GM12878 (cell line): ENCODE data around the gene SPINK1. TPM values are rescaled to one million over a fixed set of nuclear protein-coding genes. Genes with fewer than 3 reads are reported as not detected.
A peak's percentile ranks its signal among the peaks of the same experiment; 100 is the strongest.

ENCODE experiments used
- ATAC-seq: fragments of 200-7000 bp; cut with Tn5 transposase; 3 replicates; pipeline ENCODE4 v1.9.1; 2020; ENCODE audit warnings: mild to moderate bottlenecking, moderate library complexity
- BruUV-seq: library from RNA; stranded (reverse); fragments of 400-500 nt; replicated peaks from 2 replicates; lab custom pipeline; 2021; lab: Mats Ljungman, UMichigan
- CTCF ChIA-PET: fragments of 300-600 bp; sonication (Branson Sonifier 250); formaldehyde crosslinking; extraction: SDS; loops from one replicate; lab custom pipeline; 2021; ENCODE audit warnings: inconsistent platforms; lab: Yijun Ruan, JAX
- POLR2A ChIA-PET: fragments of 350-600 bp; formaldehyde crosslinking; extraction: SDS; loops from one replicate; lab custom pipeline; 2021; ENCODE audit warnings: inconsistent platforms; lab: Charles Lee
- RAD21 ChIA-PET: fragments of 300-600 bp; sonication (Branson Sonifier 250); formaldehyde crosslinking; loops from one replicate; lab custom pipeline; 2023; ENCODE audit warnings: antibody characterized with exemption; ENCODE audit not compliant: unreplicated experiment; lab: Charles Lee
- SMC1A ChIA-PET: fragments of 300-600 bp; sonication (Branson Sonifier 250); formaldehyde crosslinking; loops from one replicate; lab custom pipeline; 2023; ENCODE audit not compliant: unreplicated experiment, uncharacterized antibody; lab: Charles Lee
- DNase-seq: peaks from one replicate; pipeline ENCODE4 v3.0.0-alpha.2; 2011; ENCODE audit warnings: low read depth, low spot score
- FAIRE-seq: peaks from 3 replicates; lab custom pipeline; 2011; peaks lifted over from hg19 to GRCh38; lab: Jason Lieb, UNC
- H2AFZ ChIP-seq: 2 replicates; pipeline ENCODE4 v1.6.0; 2011; ENCODE audit warnings: low read depth, low read length, control low read depth; ENCODE audit not compliant: control insufficient read depth
- H3K27ac ChIP-seq: 2 replicates; pipeline ENCODE4 v1.5.1; 2011; ENCODE audit warnings: control low read depth; ENCODE audit not compliant: control insufficient read depth, insufficient read depth
- H3K27me3 ChIP-seq, 2 experiments: replicated peaks in 1 of 2; 2 replicates each; pipeline versions ENCODE4 v1.6.0 to v1.6.1; 2011; ENCODE audit warnings: low read length in 1 of 2; ENCODE audit not compliant: control insufficient read depth in 2 of 2, insufficient read depth in 2 of 2
- H3K36me3 ChIP-seq, 2 experiments: 2 replicates each; pipeline ENCODE4 v1.5.1; 2011; ENCODE audit warnings: low read length in 1 of 2; ENCODE audit not compliant: control insufficient read depth in 2 of 2, insufficient read depth in 2 of 2
- H3K4me1 ChIP-seq: 2 replicates; pipeline ENCODE4 v1.6.1; 2011; ENCODE audit warnings: mild to moderate bottlenecking, low read length, moderate library complexity, mixed read lengths; ENCODE audit not compliant: control insufficient read depth, insufficient read depth
- H3K4me2 ChIP-seq: 2 replicates; pipeline ENCODE4 v1.6.0; 2011; ENCODE audit warnings: control low read depth; ENCODE audit not compliant: control insufficient read depth, insufficient read depth
- H3K4me3 ChIP-seq: fragments of 200-600 bp; sonication (generic); 2 replicates; pipeline ENCODE4 v1.5.1; 2016
- H3K79me2 ChIP-seq: 2 replicates; pipeline ENCODE4 v1.6.0; 2011; ENCODE audit warnings: low read length; ENCODE audit not compliant: control insufficient read depth, insufficient read depth
- H3K9ac ChIP-seq: 2 replicates; pipeline ENCODE4 v1.8.0; 2011; ENCODE audit warnings: low read length, control low read depth, mixed read lengths; ENCODE audit not compliant: control insufficient read depth, insufficient read depth
- H3K9me3 ChIP-seq: replicated peaks from 3 replicates; pipeline ENCODE4 v1.5.1; 2011; ENCODE audit warnings: mild to moderate bottlenecking, low read length; ENCODE audit not compliant: control insufficient read depth, insufficient read depth
- H4K20me1 ChIP-seq: 2 replicates; pipeline ENCODE4 v1.6.0; 2011; ENCODE audit not compliant: control insufficient read depth, insufficient read depth
- BMI1 ChIP-seq: fragments of 450-650 bp; IDR thresholded peaks from 2 replicates; pipeline ENCODE4 v1.6.1; 2016; ENCODE audit warnings: mild to moderate bottlenecking, moderate library complexity, borderline replicate concordance
- CHD2 ChIP-seq: IDR thresholded peaks from 2 replicates; pipeline ENCODE4 v1.6.1; 2011; ENCODE audit warnings: low read depth, low read length, improper control_type of control experiment, borderline replicate concordance
- FOS ChIP-seq: IDR thresholded peaks from 3 replicates; pipeline ENCODE4 v1.6.1; 2011; ENCODE audit warnings: borderline replicate concordance; ENCODE audit not compliant: insufficient read length; ENCODE audit errors: extremely low read depth
- MEF2A ChIP-seq: IDR thresholded peaks from 2 replicates; pipeline ENCODE4 v1.6.1; 2011; ENCODE audit warnings: low read depth, mild to moderate bottlenecking, low read length, moderate library complexity; ENCODE audit not compliant: insufficient read depth
- MYB ChIP-seq: fragments of 150-350 bp; IDR thresholded peaks from 2 replicates; pipeline ENCODE4 v1.6.1; 2014; ENCODE audit warnings: mild to moderate bottlenecking, low read depth, low read length, borderline replicate concordance
- NFYA ChIP-seq: IDR thresholded peaks from 2 replicates; pipeline ENCODE4 v1.6.1; 2011; ENCODE audit warnings: low read depth, mild to moderate bottlenecking, low read length, improper control_type of control experiment, borderline replicate concordance
- POLR2A ChIP-seq: IDR thresholded peaks from 2 replicates; pipeline ENCODE4 v1.6.1; 2011; ENCODE audit warnings: low read depth, mild to moderate bottlenecking, low read length
- PRDM15 ChIP-seq: fragments of 450-650 bp; formaldehyde crosslinking; IDR thresholded peaks from 2 replicates; pipeline ENCODE4 v1.4.0; 2020; ENCODE audit warnings: mild to moderate bottlenecking, moderate library complexity
- STAT1 ChIP-seq: fragments of 450-650 bp; conservative IDR thresholded peaks from 2 replicates; pipeline ENCODE4 v1.6.1; 2014; ENCODE audit warnings: antibody characterized with exemption, mild to moderate bottlenecking
- TCF12 ChIP-seq: IDR thresholded peaks from 2 replicates; pipeline ENCODE4 v1.6.1; 2011; ENCODE audit warnings: low read depth, mild to moderate bottlenecking, low read length
- WGBS: methylation state at CpG from one replicate; pipeline ENCODE4 v1.1.6; 2016; ENCODE audit warnings: low lambda C conversion rate; ENCODE audit not compliant: insufficient replicate concordance, insufficient coverage; ENCODE audit errors: missing lambda C conversion rate; 5-methylcytosine and 5-hydroxymethylcytosine counted together
- in situ Hi-C: fragments of 300-500 bp; cut with MboI; formaldehyde crosslinking; loops from 9 replicates; pipeline ENCODE4 v1.14.3; 2018; ENCODE audit warnings: mixed read lengths
- intact Hi-C: fragments of 100-400 bp; cut with micrococcal nuclease; formaldehyde crosslinking; loops from one replicate; pipeline ENCODE4 v1.14.2; 2022; ENCODE audit not compliant: unreplicated experiment
- polyA plus RNA-seq, 11 experiments: library from polyadenylated mRNA; depleted of rRNA in 4 of 11; unstranded in 6 of 11; stranded (reverse) in 5 of 11; fragments of >200 nt; fragmentation: Nextera tagmentation in 4 of 11; fragmentation: Illumina TruSeq in 1 of 11; extraction: Ambion mirVana in 4 of 11; extraction: Trizol in 1 of 11; gene quantifications; 1 replicate in 1 of 11; 2 replicates in 10 of 11; pipeline versions ENCODE4 v1.2.1 to v1.2.3, GENCODE V29; 2011 to 2016; ENCODE audit warnings: inconsistent platforms in 2 of 11, missing spikeins in 2 of 11, low read depth in 1 of 11
- total RNA-seq, 4 experiments: library from RNA; depleted of rRNA in 3 of 4; stranded (reverse); fragments of >200 nt in 3 of 4; fragmentation: Illumina TruSeq in 1 of 4; extraction: Trizol in 1 of 4; gene quantifications; 2 replicates each; pipeline versions ENCODE4 v1.2.1 to v1.2.3, GENCODE V29; 2013 to 2021
- TF ChIP-seq, protein P1 (sequence below): fragments of 450-650 bp; formaldehyde crosslinking; IDR thresholded peaks from 2 replicates; pipeline ENCODE4 v1.4.0; 2022; ENCODE audit warnings: mild to moderate bottlenecking, moderate library complexity
- TF ChIP-seq, protein P2 (sequence below): IDR thresholded peaks from 2 replicates; pipeline ENCODE4 v1.6.1; 2012; ENCODE audit warnings: low read depth, low read length, improper control_type of control experiment
- TF ChIP-seq, protein P3 (sequence below): fragments of 450-650 bp; IDR thresholded peaks from 2 replicates; pipeline ENCODE4 v1.6.1; 2016; ENCODE audit warnings: mild to moderate bottlenecking

SPINK1 gene
- total and polyA plus RNA-seq, 10 of the 15 experiments (the other 5 are each of a cell fraction or from before 2014, with no cell fraction given), result 3.6 TPM; not detected in 9

- DNase-seq (peak; percentile 7), FAIRE-seq (no peak), ATAC-seq (peak; percentile 96)
- Histone ChIP-seq H3K4me3 (no peak within 1 kb of the TSS), H3K9me3 (no peaks in the 10 kb centered on the region), H3K36me3 (no peaks in the 10 kb centered on the region), H4K20me1 (no peaks in the 10 kb centered on the region), H3K79me2 (no peaks in the 10 kb centered on the region), H2AFZ (peak within 1 kb of the TSS; percentile 45), H3K4me2 (no peak within 1 kb of the TSS), H3K27me3 (no peaks in the 10 kb centered on the region), H3K9ac (no peak within 1 kb of the TSS), H3K27ac (no peak within 1 kb of the TSS), H3K4me1 (no peaks in the 10 kb centered on the region)
- under 1% methylated on average over 16 of the region's 19 CpGs for WGBS
- SMC1A ChIA-PET, result interaction anchor here (0.5 kb wide), 1 partner anchor 38 kb away, joined by 3 read pairs; no protein-coding TSS in a partner anchor
- RAD21 ChIA-PET, result no interaction called here
- TF ChIP-seq, protein P1, sequence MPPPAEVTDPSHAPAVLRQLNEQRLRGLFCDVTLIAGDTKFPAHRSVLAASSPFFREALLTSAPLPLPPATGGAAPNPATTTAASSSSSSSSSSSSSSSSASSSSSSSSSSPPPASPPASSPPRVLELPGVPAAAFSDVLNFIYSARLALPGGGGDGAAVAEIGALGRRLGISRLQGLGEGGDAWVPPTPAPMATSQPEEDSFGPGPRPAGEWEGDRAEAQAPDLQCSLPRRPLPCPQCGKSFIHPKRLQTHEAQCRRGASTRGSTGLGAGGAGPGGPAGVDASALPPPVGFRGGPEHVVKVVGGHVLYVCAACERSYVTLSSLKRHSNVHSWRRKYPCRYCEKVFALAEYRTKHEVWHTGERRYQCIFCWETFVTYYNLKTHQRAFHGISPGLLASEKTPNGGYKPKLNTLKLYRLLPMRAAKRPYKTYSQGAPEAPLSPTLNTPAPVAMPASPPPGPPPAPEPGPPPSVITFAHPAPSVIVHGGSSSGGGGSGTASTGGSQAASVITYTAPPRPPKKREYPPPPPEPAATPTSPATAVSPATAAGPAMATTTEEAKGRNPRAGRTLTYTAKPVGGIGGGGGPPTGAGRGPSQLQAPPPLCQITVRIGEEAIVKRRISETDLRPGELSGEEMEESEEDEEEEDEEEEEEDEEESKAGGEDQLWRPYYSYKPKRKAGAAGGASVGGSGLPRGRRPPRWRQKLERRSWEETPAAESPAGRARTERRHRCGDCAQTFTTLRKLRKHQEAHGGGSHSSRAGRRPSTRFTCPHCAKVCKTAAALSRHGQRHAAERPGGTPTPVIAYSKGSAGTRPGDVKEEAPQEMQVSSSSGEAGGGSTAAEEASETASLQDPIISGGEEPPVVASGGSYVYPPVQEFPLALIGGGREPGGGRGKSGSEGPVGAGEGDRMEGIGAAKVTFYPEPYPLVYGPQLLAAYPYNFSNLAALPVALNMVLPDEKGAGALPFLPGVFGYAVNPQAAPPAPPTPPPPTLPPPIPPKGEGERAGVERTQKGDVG (CRISPR knock-in tag), result no peak
- TF ChIP-seq MEF2A (no peak), STAT1 (no peak), FOS (no peak), MYB (no peak), PRDM15 (CRISPR knock-in tag) (no peak), NFYA (no peak), BMI1 (0 out of 2 replicates have a peak, but pooled peaks have one; percentile 17), CHD2 (no peak), TCF12 (no peak), POLR2A (peak; percentile 33; the same call in 1 of the 2 replicates)
- TF ChIP-seq, protein P2, sequence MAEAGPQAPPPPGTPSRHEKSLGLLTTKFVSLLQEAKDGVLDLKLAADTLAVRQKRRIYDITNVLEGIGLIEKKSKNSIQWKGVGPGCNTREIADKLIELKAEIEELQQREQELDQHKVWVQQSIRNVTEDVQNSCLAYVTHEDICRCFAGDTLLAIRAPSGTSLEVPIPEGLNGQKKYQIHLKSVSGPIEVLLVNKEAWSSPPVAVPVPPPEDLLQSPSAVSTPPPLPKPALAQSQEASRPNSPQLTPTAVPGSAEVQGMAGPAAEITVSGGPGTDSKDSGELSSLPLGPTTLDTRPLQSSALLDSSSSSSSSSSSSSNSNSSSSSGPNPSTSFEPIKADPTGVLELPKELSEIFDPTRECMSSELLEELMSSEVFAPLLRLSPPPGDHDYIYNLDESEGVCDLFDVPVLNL, result no peak
- TF ChIP-seq, protein P3, sequence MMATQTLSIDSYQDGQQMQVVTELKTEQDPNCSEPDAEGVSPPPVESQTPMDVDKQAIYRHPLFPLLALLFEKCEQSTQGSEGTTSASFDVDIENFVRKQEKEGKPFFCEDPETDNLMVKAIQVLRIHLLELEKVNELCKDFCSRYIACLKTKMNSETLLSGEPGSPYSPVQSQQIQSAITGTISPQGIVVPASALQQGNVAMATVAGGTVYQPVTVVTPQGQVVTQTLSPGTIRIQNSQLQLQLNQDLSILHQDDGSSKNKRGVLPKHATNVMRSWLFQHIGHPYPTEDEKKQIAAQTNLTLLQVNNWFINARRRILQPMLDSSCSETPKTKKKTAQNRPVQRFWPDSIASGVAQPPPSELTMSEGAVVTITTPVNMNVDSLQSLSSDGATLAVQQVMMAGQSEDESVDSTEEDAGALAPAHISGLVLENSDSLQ, result no peak
- in situ Hi-C loops (no loop called here), intact Hi-C loops (no loop called here)
- POLR2A ChIA-PET, result interaction anchor here (0.5 kb wide), 1 partner anchor 410 kb away, joined by 4 read pairs; no protein-coding TSS in a partner anchor
- CTCF ChIA-PET, result no interaction called here
- BruUV-seq, result no TSS peak
These were observed 49.1 kb downstream of the SPINK1 start, which contains the start of gene JAKMIP2 for GRCh38 chr5:147782110-147783028. JAKMIP2 (minus strand) TSS chr5:147782728; CDS start chr5:147671806, 110,922 bp downstream.
